IMR-90 (cell line): ENCODE data around the gene AOPEP. TPM values are rescaled to one million over a fixed set of nuclear protein-coding genes. Genes with fewer than 3 reads are reported as not detected.

ENCODE experiments used
- ATAC-seq: fragments of 200-7000 bp; cut with Tn5 transposase; 2 replicates; pipeline ENCODE4 v1.9.1; 2020; ENCODE audit warnings: low read depth, mild to moderate bottlenecking, moderate library complexity
- BruUV-seq: library from RNA; stranded (reverse); fragments of 400-500 nt; replicated peaks from 2 replicates; lab custom pipeline; 2021; lab: Mats Ljungman, UMichigan
- CTCF ChIA-PET: fragments of 300-600 bp; formaldehyde crosslinking; extraction: SDS; loops from one replicate; lab custom pipeline; 2021; ENCODE audit warnings: antibody characterized with exemption; lab: Yijun Ruan, JAX
- POLR2A ChIA-PET: fragments of 300-600 bp; sonication (Branson Sonifier 250); formaldehyde crosslinking; loops from one replicate; lab custom pipeline; 2022; ENCODE audit warnings: antibody characterized with exemption; ENCODE audit not compliant: unreplicated experiment; lab: Charles Lee
- DNase-seq: peaks from one replicate; pipeline ENCODE4 v3.0.0; 2013
- H2AFZ ChIP-seq: replicated peaks from 2 replicates; pipeline ENCODE3; 2013; ENCODE audit warnings: low read length, mild to moderate bottlenecking; ENCODE audit not compliant: poor library complexity
- H2AK5ac ChIP-seq: 2 replicates; pipeline ENCODE4 v1.6.1; 2013; ENCODE audit warnings: low read depth, low read length, inconsistent platforms
- H2AK9ac ChIP-seq: replicated peaks from 2 replicates; pipeline ENCODE3; 2013; ENCODE audit warnings: mild to moderate bottlenecking, low read depth, low read length, moderate library complexity; ENCODE audit not compliant: poor library complexity
- H2BK120ac ChIP-seq: 2 replicates; pipeline ENCODE4 v1.6.1; 2013; ENCODE audit warnings: low read depth, low read length, inconsistent platforms
- H2BK15ac ChIP-seq: 3 replicates; pipeline ENCODE4 v1.6.1; 2013; ENCODE audit warnings: low read depth, low read length, inconsistent platforms
- H2BK20ac ChIP-seq: 2 replicates; pipeline ENCODE4 v1.6.1; 2013; ENCODE audit warnings: low read depth, mild to moderate bottlenecking, inconsistent platforms, low read length, moderate library complexity
- H2BK5ac ChIP-seq: 2 replicates; pipeline ENCODE4 v1.6.1; 2013; ENCODE audit warnings: mild to moderate bottlenecking, low read depth, low read length, inconsistent platforms; ENCODE audit not compliant: poor library complexity, severe bottlenecking
- H3K14ac ChIP-seq: replicated peaks from 2 replicates; pipeline ENCODE4 v1.6.1; 2013; ENCODE audit warnings: low read depth, low read length, inconsistent platforms
- H3K18ac ChIP-seq: 2 replicates; pipeline ENCODE4 v1.6.1; 2013; ENCODE audit warnings: low read depth, low read length, control low read depth
- H3K23ac ChIP-seq: 2 replicates; pipeline ENCODE4 v1.6.1; 2013; ENCODE audit warnings: low read depth, low read length, inconsistent platforms
- H3K27ac ChIP-seq: 2 replicates; pipeline ENCODE4 v1.5.1; 2013; ENCODE audit warnings: mild to moderate bottlenecking, control low read depth, low read length; ENCODE audit not compliant: insufficient read depth
- H3K27me3 ChIP-seq: 2 replicates; pipeline ENCODE4 v1.6.1; 2013; ENCODE audit warnings: low read length; ENCODE audit not compliant: control insufficient read depth, insufficient read depth
- H3K36me3 ChIP-seq: 2 replicates; pipeline ENCODE4 v1.6.1; 2013; ENCODE audit warnings: low read length, mixed read lengths; ENCODE audit not compliant: control insufficient read depth, insufficient read depth
- H3K4ac ChIP-seq: 2 replicates; pipeline ENCODE4 v1.6.1; 2013; ENCODE audit warnings: low read depth, low read length, inconsistent platforms
- H3K4me1 ChIP-seq: 2 replicates; pipeline ENCODE4 v1.6.1; 2013; ENCODE audit warnings: low read length, mixed read lengths; ENCODE audit not compliant: control insufficient read depth, insufficient read depth
- H3K4me2 ChIP-seq: 2 replicates; pipeline ENCODE4 v1.6.1; 2013; ENCODE audit warnings: low read depth, mild to moderate bottlenecking, control low read depth, low read length, moderate library complexity
- H3K4me3 ChIP-seq: 2 replicates; pipeline ENCODE4 v1.5.1; 2013; ENCODE audit warnings: low read depth, mild to moderate bottlenecking, control low read depth, low read length, moderate library complexity; ENCODE audit not compliant: insufficient read depth
- H3K56ac ChIP-seq: 2 replicates; pipeline ENCODE4 v1.6.1; 2013; ENCODE audit warnings: low read length, inconsistent platforms; ENCODE audit not compliant: insufficient read depth; ENCODE audit errors: extremely low read depth
- H3K79me1 ChIP-seq, 2 experiments: 2 replicates each; pipeline ENCODE4 v1.6.1; 2013; ENCODE audit warnings: low read length in 2 of 2, inconsistent platforms in 1 of 2, low read depth in 1 of 2
- H3K9ac ChIP-seq: 2 replicates; pipeline ENCODE4 v1.6.1; 2013; ENCODE audit warnings: low read depth, low read length, control low read depth
- H3K9me1 ChIP-seq: 2 replicates; pipeline ENCODE4 v1.6.1; 2013; ENCODE audit warnings: low read length, inconsistent platforms; ENCODE audit not compliant: insufficient read depth
- H3K9me3 ChIP-seq: 2 replicates; pipeline ENCODE4 v1.6.1; 2013; ENCODE audit warnings: low read length; ENCODE audit not compliant: control insufficient read depth, insufficient read depth
- H4K20me1 ChIP-seq: 2 replicates; pipeline ENCODE4 v1.6.1; 2013; ENCODE audit warnings: low read length, inconsistent platforms; ENCODE audit not compliant: insufficient read depth
- H4K5ac ChIP-seq: 2 replicates; pipeline ENCODE4 v1.6.1; 2013; ENCODE audit warnings: mild to moderate bottlenecking, low read depth, low read length, control low read depth
- H4K8ac ChIP-seq, 2 experiments: 2 replicates each; pipeline ENCODE4 v1.6.1; 2013; ENCODE audit warnings: low read depth in 2 of 2, low read length in 2 of 2, control low read depth in 1 of 2, inconsistent platforms in 1 of 2
- H4K91ac ChIP-seq: 2 replicates; pipeline ENCODE4 v1.6.1; 2013; ENCODE audit warnings: low read depth, low read length, inconsistent platforms; ENCODE audit not compliant: insufficient read depth
- BHLHE40 ChIP-seq: fragments of 150-350 bp; IDR thresholded peaks from 2 replicates; pipeline ENCODE4 v1.6.1; 2016; ENCODE audit warnings: mild to moderate bottlenecking, low read depth, low read length
- CEBPB ChIP-seq: IDR thresholded peaks from 2 replicates; pipeline ENCODE4 v1.6.1; 2012; ENCODE audit warnings: low read depth, low read length, improper control_type of control experiment
- CHD1 ChIP-seq: IDR thresholded peaks from 2 replicates; pipeline ENCODE4 v1.6.1; 2012; ENCODE audit warnings: low read depth, low read length, improper control_type of control experiment
- FOS ChIP-seq: fragments of 150-350 bp; IDR thresholded peaks from 2 replicates; pipeline ENCODE4 v1.6.1; 2016; ENCODE audit warnings: low read depth, low read length
- MAFK ChIP-seq: IDR thresholded peaks from 2 replicates; pipeline ENCODE4 v1.6.1; 2012; ENCODE audit warnings: low read depth, low read length, improper control_type of control experiment
- MAZ ChIP-seq: IDR thresholded peaks from 2 replicates; pipeline ENCODE4 v1.6.1; 2012; ENCODE audit warnings: low read depth, mild to moderate bottlenecking, low read length, improper control_type of control experiment, moderate library complexity, borderline replicate concordance
- MXI1 ChIP-seq: IDR thresholded peaks from 2 replicates; pipeline ENCODE4 v1.6.1; 2012; ENCODE audit warnings: low read depth, mild to moderate bottlenecking, low read length, moderate library complexity, borderline replicate concordance
- NFE2L2 ChIP-seq: fragments of 150-350 bp; IDR thresholded peaks from 2 replicates; pipeline ENCODE4 v1.6.1; 2016; ENCODE audit warnings: low read depth, mild to moderate bottlenecking, low read length
- POLR2A ChIP-seq: IDR thresholded peaks from 2 replicates; pipeline ENCODE4 v1.6.1; 2012; ENCODE audit warnings: mild to moderate bottlenecking, low read depth, low read length
- RAD21 ChIP-seq: IDR thresholded peaks from 2 replicates; pipeline ENCODE4 v1.6.1; 2012; ENCODE audit warnings: low read length, improper control_type of control experiment
- RCOR1 ChIP-seq: IDR thresholded peaks from 2 replicates; pipeline ENCODE4 v1.6.1; 2012; ENCODE audit warnings: mild to moderate bottlenecking, low read length, improper control_type of control experiment; ENCODE audit not compliant: insufficient replicate concordance
- RFX5 ChIP-seq: IDR thresholded peaks from 2 replicates; pipeline ENCODE4 v1.8.0; 2012; ENCODE audit warnings: low read depth, mild to moderate bottlenecking, low read length, moderate library complexity
- SMC3 ChIP-seq: fragments of 150-350 bp; IDR thresholded peaks from 2 replicates; pipeline ENCODE4 v1.6.1; 2016; ENCODE audit warnings: low read depth, mild to moderate bottlenecking, antibody characterized with exemption, low read length, moderate library complexity
- WGBS, 2 experiments: methylation state at CpG; one replicate each; pipeline versions ENCODE4 v1.1.5 to v1.1.7; 2013; ENCODE audit warnings: missing lambda C conversion rate in 2 of 2; ENCODE audit not compliant: insufficient read length in 1 of 2; ENCODE audit errors: extremely low coverage in 2 of 2; 5-methylcytosine and 5-hydroxymethylcytosine counted together
- dilution Hi-C: fragments of 300-500 bp; cut with HindIII; formaldehyde crosslinking; loops from one replicate; pipeline ENCODE4 v1.14.3; 2018; ENCODE audit warnings: low sequenced_read_pairs; ENCODE audit not compliant: unreplicated experiment
- in situ Hi-C: fragments of 300-500 bp; cut with MboI; formaldehyde crosslinking; loops from 3 replicates; pipeline ENCODE4 v1.14.3; 2019; ENCODE audit warnings: low sequenced_read_pairs, inconsistent platforms, mixed read lengths
- intact Hi-C: fragments of 100-400 bp; cut with micrococcal nuclease; formaldehyde crosslinking; loops from 2 replicates; pipeline ENCODE4 v1.10.0; 2022
- polyA plus RNA-seq, 3 experiments: library from polyadenylated mRNA; depleted of rRNA; stranded (reverse); fragments of >200 nt; gene quantifications; 2 replicates each; pipeline ENCODE4 v1.2.3, GENCODE V29; 2012; ENCODE audit warnings: low replicate concordance in 1 of 3
- total RNA-seq: library from RNA; depleted of rRNA; stranded (reverse); fragments of >200 nt; gene quantifications from 2 replicates; pipeline ENCODE4 v1.2.3, GENCODE V29; 2012
- TF ChIP-seq, protein P1 (sequence below): fragments of 150-350 bp; IDR thresholded peaks from 2 replicates; pipeline ENCODE4 v1.6.1; 2016; ENCODE audit warnings: low read depth, mild to moderate bottlenecking, low read length, moderate library complexity, borderline replicate concordance
- TF ChIP-seq, protein P2 (sequence below): fragments of 150-350 bp; IDR thresholded peaks from 2 replicates; pipeline ENCODE4 v1.6.1; 2017; ENCODE audit warnings: mild to moderate bottlenecking, antibody characterized with exemption, low read length, low read depth
- TF ChIP-seq, protein P3 (sequence below): conservative IDR thresholded peaks from 2 replicates; pipeline ENCODE4 v1.5.1; 2012; ENCODE audit warnings: mild to moderate bottlenecking, low read depth, low read length, improper control_type of control experiment

AOPEP gene
- total and polyA plus RNA-seq, 2 of the 4 experiments (the other 2 are of a cell fraction), result 34.9 to 38.7 TPM

DNA sequence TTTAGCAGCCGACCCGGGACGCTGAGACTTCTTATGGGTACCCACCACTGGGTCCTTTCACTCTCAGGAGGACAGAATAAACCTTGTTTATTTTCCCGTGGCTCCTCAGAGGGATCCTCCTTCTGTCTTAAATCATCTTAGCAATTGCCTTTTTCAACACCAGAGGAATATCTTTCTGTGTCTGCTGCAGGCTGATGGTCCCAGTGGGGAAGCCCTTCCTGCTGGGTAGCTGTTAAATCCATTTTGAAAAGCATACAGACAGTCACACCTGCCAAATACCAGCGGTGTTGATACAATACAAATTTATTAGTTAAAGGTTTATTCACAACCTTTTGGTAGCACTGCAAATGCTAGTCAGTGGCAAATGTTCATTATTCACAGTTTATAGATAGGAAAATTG, 222.9 kb downstream of the AOPEP start:
- H2AK5ac ChIP-seq, result no peak overlapping the region
- H3K4me2 ChIP-seq, result no peak overlapping the region
- H3K9me1 ChIP-seq, result peaks cover 35% of the 10 kb centered on the region
- no peak overlapping the region for H3K27ac ChIP-seq
- H3K4ac ChIP-seq, result no peak overlapping the region
- no peak overlapping the region for H3K18ac ChIP-seq
- 73% methylated on average over 3 of the region's 5 CpGs; no CpG with 5 or more reads in 1 of the 2 experiments for WGBS, 2 experiments
- H2BK20ac ChIP-seq, result no peak overlapping the region
- no peak overlapping the region for H3K14ac ChIP-seq
- no peak overlapping the region for H4K8ac ChIP-seq
- TF ChIP-seq POLR2A, result no peak
- no peak for TF ChIP-seq RFX5
- TF ChIP-seq, protein P1, sequence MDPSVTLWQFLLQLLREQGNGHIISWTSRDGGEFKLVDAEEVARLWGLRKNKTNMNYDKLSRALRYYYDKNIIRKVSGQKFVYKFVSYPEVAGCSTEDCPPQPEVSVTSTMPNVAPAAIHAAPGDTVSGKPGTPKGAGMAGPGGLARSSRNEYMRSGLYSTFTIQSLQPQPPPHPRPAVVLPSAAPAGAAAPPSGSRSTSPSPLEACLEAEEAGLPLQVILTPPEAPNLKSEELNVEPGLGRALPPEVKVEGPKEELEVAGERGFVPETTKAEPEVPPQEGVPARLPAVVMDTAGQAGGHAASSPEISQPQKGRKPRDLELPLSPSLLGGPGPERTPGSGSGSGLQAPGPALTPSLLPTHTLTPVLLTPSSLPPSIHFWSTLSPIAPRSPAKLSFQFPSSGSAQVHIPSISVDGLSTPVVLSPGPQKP, result no peak
- no peak for TF ChIP-seq CHD1
- TF ChIP-seq MXI1, result no peak
- TF ChIP-seq NFE2L2, result no peak
- TF ChIP-seq RCOR1, result no peak
- no peak for TF ChIP-seq RAD21
- no peak for TF ChIP-seq CEBPB
- no peak for TF ChIP-seq MAFK
- TF ChIP-seq, protein P2, sequence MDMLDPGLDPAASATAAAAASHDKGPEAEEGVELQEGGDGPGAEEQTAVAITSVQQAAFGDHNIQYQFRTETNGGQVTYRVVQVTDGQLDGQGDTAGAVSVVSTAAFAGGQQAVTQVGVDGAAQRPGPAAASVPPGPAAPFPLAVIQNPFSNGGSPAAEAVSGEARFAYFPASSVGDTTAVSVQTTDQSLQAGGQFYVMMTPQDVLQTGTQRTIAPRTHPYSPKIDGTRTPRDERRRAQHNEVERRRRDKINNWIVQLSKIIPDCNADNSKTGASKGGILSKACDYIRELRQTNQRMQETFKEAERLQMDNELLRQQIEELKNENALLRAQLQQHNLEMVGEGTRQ, result no peak
- TF ChIP-seq SMC3, result no peak
- no peak for TF ChIP-seq BHLHE40
- TF ChIP-seq MAZ, result no peak
- no peak for TF ChIP-seq FOS
- TF ChIP-seq, protein P3, sequence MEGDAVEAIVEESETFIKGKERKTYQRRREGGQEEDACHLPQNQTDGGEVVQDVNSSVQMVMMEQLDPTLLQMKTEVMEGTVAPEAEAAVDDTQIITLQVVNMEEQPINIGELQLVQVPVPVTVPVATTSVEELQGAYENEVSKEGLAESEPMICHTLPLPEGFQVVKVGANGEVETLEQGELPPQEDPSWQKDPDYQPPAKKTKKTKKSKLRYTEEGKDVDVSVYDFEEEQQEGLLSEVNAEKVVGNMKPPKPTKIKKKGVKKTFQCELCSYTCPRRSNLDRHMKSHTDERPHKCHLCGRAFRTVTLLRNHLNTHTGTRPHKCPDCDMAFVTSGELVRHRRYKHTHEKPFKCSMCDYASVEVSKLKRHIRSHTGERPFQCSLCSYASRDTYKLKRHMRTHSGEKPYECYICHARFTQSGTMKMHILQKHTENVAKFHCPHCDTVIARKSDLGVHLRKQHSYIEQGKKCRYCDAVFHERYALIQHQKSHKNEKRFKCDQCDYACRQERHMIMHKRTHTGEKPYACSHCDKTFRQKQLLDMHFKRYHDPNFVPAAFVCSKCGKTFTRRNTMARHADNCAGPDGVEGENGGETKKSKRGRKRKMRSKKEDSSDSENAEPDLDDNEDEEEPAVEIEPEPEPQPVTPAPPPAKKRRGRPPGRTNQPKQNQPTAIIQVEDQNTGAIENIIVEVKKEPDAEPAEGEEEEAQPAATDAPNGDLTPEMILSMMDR, result no peak
- no peak overlapping the region for H3K4me3 ChIP-seq
- H3K9ac ChIP-seq, result no peak overlapping the region
- no peaks in the 10 kb centered on the region for H3K27me3 ChIP-seq
- BruUV-seq, result no TSS peak
- no peak overlapping the region for H2BK5ac ChIP-seq
- no peak overlapping the region for H2AFZ ChIP-seq
- ChIA-PET CTCF (interaction anchor here (0.7 kb wide), 1 partner anchor 129 kb away, joined by 3 read pairs; no protein-coding TSS in a partner anchor), POLR2A (no interaction called here)
- no peaks in the 10 kb centered on the region for H3K9me3 ChIP-seq
- H2AK9ac ChIP-seq, result no peak overlapping the region
- intact Hi-C loops, result no loop called here
- no peak overlapping the region for H2BK15ac ChIP-seq
- H3K23ac ChIP-seq, result no peak overlapping the region
- no peak overlapping the region for H2BK120ac ChIP-seq
- in situ Hi-C loops, result no loop called here
- 0 out of 2 replicates have a peak overlapping the region, but pooled peaks have one; percentile 9 for H4K91ac ChIP-seq
- H3K36me3 ChIP-seq, result no peaks in the 10 kb centered on the region
- dilution Hi-C loops, result no loop called here
- no peak overlapping the region for H3K56ac ChIP-seq
- DNase-seq, result no peak
- H3K4me1 ChIP-seq, result peaks cover 31% of the 10 kb centered on the region
- no peak overlapping the region for H4K5ac ChIP-seq
- no peak for ATAC-seq
- no peaks in the 10 kb centered on the region for H4K20me1 ChIP-seq
- peaks cover 3 to 17% of the 10 kb centered on the region in 2 experiments; a peak in 2 of 4 replicates for H3K79me1 ChIP-seq
